GM19023 (cell line): ENCODE measurements around the gene CAPN12.

Experiments used
- ATAC-seq: cut with Tn5 transposase; IDR thresholded peaks from one replicate; pipeline ENCODE4 v1.9.1; 2021; ENCODE audit warnings: mild to moderate bottlenecking, moderate library complexity; ENCODE audit not compliant: unreplicated experiment

The CAPN12 gene

DNA sequence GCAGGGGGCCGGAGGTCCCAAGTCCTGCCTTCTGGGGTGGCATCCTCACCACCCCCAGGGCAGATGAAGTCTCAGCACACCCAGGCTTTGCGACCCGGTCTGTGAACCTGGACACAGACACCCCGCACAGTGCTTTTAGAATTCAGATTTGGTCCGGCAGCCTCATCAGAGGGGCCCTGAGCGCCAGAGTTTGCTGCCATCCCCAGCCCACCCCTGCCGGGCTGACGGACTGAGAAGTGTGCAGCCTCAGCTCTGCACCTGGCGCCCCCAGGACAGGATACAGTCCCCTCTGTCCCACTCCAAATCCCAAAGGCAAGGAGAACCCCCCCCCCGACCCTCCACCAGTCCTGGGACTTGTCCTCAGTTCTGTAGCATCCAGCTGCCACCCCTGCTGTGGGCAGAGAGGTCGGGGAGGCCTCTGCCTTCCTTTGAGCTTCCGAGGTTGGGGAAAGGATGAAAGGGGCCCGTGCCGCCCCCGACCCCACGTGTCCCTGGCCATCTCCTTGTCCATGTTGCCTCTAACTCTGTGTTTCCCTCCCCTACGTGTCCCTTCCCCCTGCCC, 16.9 kb downstream of the CAPN12 start:
- ATAC-seq: no peak

DNA sequence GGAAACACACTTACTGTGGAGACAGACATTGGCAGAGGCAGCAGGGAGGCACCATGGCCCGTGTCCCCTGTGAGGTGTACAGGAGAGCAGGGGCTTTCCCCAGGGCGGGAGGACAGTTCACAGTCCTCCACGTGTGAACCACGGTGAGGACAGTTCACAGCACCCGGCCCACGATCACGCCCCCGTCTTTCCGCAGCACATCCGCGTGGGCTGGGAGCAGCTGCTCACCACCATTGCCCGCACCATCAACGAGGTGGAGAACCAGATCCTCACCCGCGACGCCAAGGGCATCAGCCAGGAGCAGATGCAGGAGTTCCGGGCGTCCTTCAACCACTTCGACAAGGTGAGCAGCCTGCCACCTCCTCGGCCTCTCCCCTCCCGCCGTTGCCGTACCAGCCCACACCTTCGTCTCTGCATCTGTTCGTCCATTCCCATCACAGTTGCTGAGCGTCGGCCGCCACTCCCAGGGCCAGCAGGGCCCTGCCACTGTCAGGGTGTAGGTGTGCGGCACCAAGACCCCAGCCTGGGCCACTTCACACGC, 17.4 kb downstream of the CAPN12 start:
- no peak for ATAC-seq

DNA sequence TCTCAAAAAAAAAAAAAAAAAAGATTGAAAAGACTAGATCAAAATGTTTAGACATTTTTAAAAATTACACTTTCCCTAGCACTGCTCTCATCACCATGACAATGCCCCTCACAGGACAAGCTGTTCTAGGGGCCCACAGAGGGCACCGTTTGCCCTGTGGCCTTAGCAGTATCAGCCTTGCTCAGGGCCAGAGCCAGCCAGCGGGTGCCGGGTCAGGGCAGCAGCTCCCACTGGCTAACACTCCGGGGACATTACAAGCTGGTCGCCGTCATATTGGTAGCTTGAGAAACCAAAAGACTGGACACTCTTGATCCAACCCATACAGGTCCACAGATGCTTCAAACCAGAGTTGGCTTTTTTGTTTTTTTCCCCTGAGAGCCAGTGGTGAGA, 18.0 kb downstream of the CAPN12 start:
- ATAC-seq: no peak

DNA sequence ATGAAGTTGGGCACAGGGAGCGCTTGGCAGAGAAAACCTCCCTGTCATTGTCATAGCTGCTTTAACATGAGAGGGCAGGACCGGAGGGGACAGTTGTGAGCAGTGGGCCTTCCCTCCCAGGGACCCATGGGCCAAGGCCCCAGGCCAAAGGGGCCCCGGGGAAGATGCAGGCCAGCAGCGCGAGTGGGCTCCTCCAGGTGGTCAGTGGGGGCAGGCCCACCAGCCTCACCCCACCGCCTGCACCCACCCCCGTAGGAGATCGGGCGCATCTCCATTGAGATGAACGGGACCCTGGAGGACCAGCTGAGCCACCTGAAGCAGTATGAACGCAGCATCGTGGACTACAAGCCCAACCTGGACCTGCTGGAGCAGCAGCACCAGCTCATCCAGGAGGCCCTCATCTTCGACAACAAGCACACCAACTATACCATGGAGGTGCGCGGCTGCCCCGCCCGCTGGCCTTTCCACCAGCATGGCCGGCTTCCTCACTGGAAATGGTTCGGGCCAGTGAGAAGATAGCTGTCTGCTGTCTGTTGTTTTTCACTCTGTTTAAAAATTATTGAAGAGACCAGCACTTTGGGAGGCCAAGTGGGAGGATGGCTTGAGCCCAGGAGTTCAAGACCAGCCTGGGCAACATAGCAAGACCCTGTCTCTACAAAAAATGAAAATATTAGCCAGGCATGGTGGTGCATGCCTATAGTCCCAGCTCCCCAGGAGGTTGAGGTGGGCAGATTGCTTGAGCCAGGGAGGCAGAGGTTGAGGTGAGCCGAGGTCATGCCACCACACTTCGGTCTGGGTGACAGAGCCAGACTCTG, 18.6 kb downstream of the CAPN12 start:
- ATAC-seq: no peak

DNA sequence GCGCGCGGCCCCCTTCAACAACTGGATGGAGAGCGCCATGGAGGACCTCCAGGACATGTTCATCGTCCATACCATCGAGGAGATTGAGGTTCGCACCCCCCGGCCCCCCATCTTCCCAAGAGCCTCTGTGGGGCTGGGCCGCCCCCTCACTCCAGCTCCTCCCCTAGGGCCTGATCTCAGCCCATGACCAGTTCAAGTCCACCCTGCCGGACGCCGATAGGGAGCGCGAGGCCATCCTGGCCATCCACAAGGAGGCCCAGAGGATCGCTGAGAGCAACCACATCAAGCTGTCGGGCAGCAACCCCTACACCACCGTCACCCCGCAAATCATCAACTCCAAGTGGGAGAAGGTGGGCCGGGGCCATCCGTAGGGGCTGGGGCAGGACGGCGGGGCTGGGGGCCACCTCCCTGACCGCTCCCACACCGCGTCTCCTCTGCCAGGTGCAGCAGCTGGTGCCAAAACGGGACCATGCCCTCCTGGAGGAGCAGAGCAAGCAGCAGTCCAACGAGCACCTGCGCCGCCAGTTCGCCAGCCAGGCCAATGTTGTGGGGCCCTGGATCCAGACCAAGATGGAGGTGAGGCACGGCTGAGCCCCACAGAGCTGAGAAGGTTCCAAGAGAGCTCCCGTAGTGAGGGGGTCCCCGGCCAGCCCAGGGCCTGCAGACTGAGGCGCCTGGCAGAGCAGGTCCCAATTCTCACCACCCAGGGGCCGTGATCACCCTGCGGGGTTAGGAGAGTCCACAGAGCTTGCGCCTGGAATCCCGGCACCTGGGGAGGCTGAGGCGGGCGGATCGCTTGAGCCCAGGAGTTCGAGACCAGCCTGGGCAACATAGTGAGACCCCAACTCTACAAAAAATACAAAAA, 20.1 kb downstream of the CAPN12 start:
- ATAC-seq: no peak

DNA sequence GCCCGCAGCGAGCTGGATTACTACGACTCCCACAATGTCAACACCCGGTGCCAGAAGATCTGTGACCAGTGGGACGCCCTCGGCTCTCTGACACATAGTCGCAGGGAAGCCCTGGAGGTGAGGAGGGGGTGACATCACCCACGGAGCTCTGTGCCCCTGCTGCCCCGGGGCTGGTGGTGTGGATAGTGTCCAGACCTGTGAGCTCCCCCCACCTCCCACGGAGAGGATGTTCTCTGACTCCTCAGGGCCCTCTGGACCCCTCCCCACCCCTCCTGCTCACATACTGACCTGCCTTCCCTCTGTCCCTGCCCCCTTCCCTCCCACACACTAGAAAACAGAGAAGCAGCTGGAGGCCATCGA, 20.7 kb downstream of the CAPN12 start:
- ATAC-seq: no peak

DNA sequence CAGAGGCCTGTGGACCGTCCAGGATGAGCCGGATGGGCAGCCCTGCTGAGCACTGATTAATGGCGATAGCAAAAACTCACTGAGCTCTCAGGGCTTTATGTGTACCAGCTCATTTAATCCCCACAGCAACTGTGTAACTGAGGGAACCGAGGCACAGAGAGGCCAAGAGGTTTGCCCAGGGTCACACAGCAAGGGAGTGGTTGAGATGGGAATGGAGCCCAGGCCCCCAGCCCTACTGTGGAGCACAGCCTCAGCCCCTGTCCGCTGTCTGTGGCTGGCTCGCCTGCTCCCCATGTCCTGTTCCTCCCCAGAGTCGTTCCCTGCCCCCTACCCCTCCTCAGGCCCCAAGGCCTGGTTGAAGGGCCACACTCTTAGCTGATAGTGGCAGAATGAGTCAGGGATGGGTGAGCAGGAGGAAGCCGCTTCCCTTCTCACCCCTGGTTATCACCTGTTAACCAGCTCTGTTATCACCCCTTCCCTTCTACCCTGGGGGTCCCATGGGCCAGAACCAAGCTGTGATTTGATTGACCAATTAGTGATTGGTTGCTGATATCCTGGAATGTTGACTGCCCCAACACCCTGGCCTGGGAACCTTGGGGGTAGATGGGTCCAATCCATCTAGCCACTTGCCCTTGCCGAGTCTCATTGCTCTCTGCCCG, 21.2 kb downstream of the CAPN12 start:
- ATAC-seq: no peak

DNA sequence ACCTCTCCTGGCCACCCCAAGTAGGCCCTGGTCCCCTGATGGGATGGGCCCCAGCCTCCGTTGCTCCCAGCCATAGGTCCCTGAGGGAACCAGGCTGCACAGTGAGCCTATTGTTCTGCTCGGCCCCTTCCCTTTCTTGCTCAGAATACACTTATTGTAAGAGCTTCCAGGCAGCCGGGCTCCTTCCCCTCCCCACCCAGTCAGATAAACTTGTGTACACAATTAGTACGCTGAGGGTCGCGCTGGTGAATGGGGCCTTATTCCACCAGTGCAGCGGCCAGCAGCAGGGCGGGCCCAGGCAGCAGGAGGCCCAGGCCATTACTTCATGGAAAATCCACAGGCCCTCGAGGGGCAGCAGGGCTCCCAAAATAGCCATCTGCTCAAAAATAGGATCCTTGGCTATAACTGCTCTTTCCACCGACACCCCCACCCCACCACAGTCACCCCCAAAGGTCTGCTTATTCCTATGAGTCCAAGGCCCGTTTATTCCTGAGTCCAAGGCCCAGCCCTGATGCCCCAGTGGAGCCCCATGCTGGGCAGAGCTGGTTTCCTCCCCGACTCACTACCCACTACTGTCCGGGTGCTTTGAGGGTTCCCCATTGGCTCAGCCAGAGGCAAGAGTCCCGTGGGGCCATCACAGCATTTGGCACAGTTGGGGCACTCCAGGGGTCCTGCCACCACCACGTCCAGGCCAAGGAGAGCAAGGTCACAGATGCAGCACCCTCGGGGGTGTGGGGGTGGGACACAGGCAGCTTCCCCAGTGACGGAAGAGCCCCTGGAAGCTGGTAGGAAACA, 22.1 kb downstream of the CAPN12 start:
- no peak for ATAC-seq

DNA sequence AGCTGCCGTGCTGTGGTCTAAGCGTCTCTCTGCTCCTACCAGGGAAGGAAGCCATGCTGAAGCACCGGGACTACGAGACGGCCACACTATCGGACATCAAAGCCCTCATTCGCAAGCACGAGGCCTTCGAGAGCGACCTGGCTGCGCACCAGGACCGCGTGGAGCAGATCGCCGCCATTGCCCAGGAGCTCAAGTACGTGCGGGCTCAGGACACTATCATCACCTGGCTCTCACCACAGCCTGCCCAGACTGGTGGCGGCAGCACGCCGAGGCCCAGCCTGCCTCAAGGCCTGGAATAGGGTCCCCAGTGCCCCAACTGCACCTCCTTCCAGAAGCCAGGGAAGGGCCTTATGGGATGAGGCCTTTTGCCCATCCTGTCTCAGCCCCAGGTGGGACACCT, 22.8 kb downstream of the CAPN12 start:
- no peak for ATAC-seq

DNA sequence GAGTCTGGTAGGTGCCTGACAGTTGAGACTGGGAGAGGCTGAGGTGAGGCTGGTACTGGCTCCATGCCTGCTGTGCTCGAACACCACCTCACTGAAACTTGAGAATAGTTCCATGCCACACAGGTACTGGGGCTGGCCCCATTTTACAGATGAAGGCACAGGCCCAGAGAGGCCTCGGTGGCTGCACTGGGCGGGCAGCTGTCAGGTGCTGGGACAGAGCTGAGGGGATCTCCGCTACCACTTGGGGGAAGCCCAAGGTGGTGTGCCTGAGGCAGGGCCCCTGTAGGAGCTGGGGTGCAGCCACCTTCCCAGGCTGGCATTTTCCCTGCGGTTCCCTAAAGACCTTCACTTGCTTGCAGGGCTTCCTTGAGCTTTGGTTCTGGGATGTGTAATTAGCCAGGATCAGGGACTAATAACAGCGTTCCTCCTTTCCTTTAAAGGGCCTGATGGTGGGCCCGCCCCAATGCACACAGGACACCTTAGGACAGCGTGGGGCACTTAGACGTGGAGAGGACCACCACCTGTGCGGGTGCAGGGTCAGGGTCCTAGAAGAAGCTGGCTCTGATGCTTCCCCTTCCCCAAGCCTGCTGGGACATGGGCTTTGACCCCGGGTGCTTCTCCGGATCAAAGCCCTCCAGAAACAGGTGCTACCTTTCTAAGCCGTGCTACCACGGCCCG, 23.6 kb downstream of the CAPN12 start:
- ATAC-seq: no peak

DNA sequence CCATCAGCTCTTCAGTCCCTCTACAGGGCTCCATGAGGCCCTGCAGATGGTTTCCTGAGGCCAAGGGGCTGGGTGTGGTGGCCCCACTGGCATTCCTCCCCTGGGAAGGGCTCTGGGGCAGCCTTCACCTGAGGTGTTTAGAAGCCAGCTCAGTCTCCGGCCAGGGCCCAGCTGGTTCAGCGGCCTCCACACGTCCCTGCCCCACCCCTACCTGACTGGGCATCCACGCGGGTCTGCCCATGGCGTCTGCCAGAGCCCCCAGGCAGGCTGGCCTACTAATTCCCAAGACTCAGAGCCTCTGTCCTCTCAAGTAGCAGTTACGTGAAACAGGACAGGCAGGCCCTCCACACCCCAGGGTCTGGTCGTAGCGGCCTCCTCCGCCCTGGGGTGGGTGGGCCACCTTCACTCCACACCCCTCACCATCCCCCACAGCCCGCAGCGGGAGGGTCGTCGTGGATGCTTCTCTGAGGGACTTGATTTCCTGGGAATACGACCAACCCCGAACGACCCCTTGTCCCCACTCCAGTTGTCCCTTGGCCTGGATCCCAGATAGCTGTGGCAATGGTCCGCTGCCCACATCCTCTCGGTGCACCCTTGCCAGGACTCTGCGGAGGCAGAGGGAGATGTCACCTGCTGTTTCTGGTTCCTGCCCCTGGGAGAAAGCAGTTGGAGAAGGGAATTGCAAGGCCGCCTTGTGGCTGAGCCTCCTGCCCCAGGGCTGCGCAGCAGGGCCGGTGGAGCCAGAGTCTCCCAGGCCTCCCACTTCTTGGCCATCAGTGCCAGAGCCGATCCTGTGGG, 24.3 kb downstream of the CAPN12 start:
- ATAC-seq: no peak

DNA sequence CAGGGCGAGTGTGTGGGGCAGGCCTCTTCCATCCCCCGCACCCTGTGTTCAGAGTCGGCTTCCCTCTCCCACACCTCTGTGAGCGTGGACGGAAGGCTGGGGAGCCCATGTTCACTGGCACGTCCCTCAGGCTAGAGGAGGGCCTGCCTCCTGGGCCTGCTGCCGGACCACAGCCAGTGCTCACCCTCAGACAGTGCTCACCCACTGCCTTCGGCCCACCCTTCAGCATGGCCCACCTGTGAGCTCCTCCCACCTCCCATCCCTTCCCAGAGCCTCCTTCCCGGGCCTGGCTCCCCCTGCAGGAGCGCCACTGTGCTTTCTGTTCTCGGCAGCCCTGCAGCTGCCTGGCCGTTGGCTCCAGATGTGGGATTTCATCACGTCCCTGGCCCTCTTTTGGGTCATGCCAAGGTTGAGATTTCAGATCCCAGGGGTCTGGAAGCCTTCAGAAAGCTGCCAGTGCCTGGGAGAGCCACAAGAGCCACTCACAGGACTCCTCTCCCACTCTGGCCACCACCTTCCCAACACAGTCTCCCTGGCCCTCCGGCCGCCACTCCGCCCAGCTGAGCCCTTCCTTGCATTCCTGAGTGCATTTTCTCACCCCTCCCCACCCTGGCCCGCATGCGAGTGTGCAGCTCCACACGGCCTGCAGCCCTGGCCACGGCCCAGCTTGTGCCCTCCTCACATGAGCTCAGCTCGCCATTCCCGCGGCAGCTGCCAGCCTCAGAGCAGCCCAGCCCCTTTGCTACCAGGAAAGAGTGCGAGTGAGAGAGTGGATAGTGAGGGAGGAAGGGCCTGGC, 25.3 kb downstream of the CAPN12 start:
- no peak for ATAC-seq

DNA sequence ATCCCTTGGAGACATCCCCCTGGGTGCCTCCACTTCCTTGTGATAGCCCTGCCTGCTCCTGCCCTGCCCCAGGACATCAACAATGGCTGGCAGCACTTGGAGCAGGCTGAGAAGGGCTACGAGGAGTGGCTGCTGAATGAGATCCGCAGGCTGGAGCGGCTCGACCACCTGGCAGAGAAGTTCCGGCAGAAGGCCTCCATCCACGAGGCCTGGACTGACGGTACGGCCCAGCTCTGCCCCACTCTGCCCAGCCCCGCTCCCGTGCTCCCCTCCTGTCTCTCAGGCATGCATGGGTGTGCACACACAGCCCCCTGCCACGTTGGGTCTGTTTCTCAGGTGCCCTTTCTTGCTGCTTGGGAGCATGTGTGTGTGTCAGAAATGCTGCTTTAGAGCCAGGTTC, 26.4 kb downstream of the CAPN12 start:
- no peak for ATAC-seq

DNA sequence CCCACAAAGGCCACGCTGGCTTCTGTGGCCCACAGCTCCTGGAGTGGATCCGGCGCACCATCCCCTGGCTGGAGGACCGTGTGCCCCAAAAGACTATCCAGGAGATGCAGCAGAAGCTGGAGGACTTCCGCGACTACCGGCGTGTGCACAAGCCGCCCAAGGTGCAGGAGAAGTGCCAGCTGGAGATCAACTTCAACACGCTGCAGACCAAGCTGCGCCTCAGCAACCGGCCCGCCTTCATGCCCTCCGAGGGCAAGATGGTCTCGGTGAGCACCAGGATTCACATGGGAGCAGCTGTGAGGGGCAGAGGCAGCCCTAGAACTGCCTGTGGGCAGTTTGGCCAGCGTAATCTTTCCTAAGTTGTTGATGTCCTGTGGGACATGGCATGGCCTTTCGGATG, 27.2 kb downstream of the CAPN12 start:
- ATAC-seq: no peak

DNA sequence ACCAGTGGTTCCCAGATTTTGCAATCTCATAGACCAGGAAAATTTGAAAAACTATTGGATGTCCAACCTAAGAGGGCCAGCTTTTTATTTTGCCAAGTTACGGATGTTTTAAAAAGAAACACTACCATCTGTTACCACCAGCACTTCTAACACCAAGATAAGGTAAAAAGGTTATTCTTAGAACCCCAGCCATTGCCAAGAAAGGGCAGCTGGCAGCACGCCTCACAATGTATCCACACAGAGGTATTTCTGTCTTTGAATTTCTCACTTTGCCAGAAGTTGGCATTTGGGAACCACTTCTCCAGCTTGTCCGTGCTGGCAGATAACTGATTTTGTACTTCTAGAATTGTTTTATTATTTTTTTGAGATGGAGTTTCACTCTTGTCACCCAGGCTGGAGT, 28.7 kb downstream of the CAPN12 start:
- ATAC-seq: no peak

DNA sequence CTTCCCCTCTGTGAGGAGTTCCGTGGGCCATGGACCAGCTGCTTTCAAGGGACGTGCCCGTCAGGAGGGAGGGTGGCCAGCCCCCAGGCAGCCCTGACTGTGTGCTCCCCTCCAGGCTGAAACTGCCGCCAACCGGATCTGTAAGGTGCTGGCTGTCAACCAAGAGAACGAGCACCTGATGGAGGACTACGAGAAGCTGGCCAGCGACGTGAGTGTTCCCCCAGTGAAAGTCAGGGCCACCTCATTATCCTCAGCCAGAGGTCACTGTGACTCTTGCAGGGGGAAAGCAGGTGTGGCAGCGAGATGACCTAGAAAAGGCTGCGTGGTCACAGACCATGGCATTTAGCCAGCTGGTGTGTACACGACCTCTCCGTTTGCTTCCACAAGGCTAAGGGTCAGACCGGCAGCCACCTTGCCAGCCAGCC, 29.9 kb downstream of the CAPN12 start:
- no peak for ATAC-seq

DNA sequence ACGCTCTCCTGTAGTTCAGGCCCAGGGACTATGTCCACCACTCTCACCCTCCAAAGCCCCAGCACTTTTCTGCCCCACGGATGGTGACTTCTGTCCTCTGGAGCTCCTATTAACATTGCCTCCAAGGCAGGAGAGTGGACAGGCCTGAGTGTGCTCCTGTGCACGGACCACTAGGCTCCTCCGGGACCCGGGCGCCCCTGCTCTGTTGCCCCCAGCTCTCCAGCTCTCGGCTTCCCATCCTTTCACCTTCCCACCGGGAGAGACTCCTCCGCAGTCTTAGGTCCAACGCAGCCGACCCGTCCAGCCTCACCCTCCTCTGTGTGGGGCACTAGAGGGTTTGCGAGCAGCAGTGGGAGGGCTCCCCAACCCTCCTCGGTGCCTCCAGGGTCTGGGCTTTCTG, 30.4 kb downstream of the CAPN12 start:
- no peak for ATAC-seq

DNA sequence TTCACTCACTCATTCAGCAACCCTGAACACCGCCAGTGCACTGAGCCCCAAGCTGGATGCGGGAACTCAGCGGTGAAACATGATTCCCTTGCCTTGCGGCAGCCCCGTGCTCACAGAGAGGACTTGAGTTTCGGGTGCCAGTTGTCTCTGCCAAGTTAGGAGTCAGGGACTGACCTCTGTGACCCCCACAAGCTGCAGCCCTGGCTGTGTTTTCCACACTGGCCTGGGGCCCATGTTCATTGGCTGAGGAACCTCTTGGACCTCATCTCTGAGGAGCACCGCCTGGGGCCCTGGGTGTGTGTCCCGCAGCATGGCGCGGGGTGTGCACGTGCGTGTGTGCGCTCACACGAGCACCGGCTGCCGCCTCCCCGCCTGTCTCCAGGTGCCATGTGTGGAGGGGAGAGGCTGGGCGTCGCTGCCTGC, 31.0 kb downstream of the CAPN12 start:
- ATAC-seq: no peak
